Muscle of back (tissue), 11 donors: ENCODE measurements around the gene KRT12. TPM values are rescaled to one million over a fixed set of nuclear protein-coding genes. Genes with fewer than 3 reads are reported as not detected.
"Not testable (repeated sequence)": the region's sequence is repeated elsewhere in the genome, so short reads cannot be mapped to it uniquely, and the experiment has no call there.

Experiments
- DNase-seq, 3 donors: peaks; one replicate each; pipeline versions ENCODE4 v3.0.0 to v3.0.0-alpha.2; 2013
- polyA plus RNA-seq, 10 donors: library from polyadenylated mRNA; unstranded; fragments of 120-200 nt; gene quantifications; one replicate each; pipeline ENCODE4 v1.2.1, GENCODE V29; 2013; ENCODE audit not compliant: insufficient read length in 10 of 10

KRT12 gene
- polyA plus RNA-seq, 10 donors = 0.08 to 0.76 (median 0.27) TPM; not detected in 3

- no peak for DNase-seq
Measured at GRCh38 chr17:40884708-40885512, 17.9 kb upstream of the KRT12 start, which contains the start of gene KRT20. Gene KRT20, minus strand, starts transcription at chr17:40885242. Its CDS starts 57 bp downstream, at chr17:40885185.

GRCh38 chr17:40883626-40884334, 16.8 kb upstream of the KRT12 start:
- DNase-seq = no peak

GRCh38 chr17:40883031-40883430, 16.0 kb upstream of the KRT12 start:
- no peak for DNase-seq

- no peak for DNase-seq
Measured at GRCh38 chr17:40879026-40879425, 12.0 kb upstream of the KRT12 start.

- DNase-seq = no peak
Measured at GRCh38 chr17:40878044-40878443, 11.0 kb upstream of the KRT12 start.

- DNase-seq = no peak
Measured at GRCh38 chr17:40873801-40874200, 6.8 kb upstream of the KRT12 start.

- DNase-seq = no peak
Measured at GRCh38 chr17:40873255-40873654, 6.2 kb upstream of the KRT12 start.

- DNase-seq = no peak
Measured at GRCh38 chr17:40872416-40872815, 5.4 kb upstream of the KRT12 start.

GRCh38 chr17:40871316-40871715, 4.3 kb upstream of the KRT12 start:
- DNase-seq = no peak

GRCh38 chr17:40870136-40870535, 3.1 kb upstream of the KRT12 start:
- no peak for DNase-seq

- DNase-seq = peak in 2 of 3 donors; percentile 15 to 37
Measured at GRCh38 chr17:40864661-40865390, 2.2 kb downstream of the KRT12 start.

- no peak for DNase-seq
Measured at GRCh38 chr17:40862985-40863733, 3.9 kb downstream of the KRT12 start.

- DNase-seq = peak in 1 of 3 donors; percentile 4
Measured at GRCh38 chr17:40859536-40859935, 7.5 kb downstream of the KRT12 start.

- not testable (repeated sequence) for DNase-seq
Measured at GRCh38 chr17:40858667-40859066, 8.4 kb downstream of the KRT12 start.

GRCh38 chr17:40857535-40857934, 9.5 kb downstream of the KRT12 start:
- peak; percentile 62 to 80 (median 62) for DNase-seq

GRCh38 chr17:40854175-40854814, 12.7 kb downstream of the KRT12 start:
- peak in 1 of 3 donors; percentile 62 for DNase-seq

GRCh38 chr17:40852364-40852763, 14.7 kb downstream of the KRT12 start:
- DNase-seq = no peak

- DNase-seq = no peak
Measured at GRCh38 chr17:40850293-40850972, 16.6 kb downstream of the KRT12 start.

GRCh38 chr17:40849723-40850122, 17.3 kb downstream of the KRT12 start:
- DNase-seq = no peak

GRCh38 chr17:40848583-40849235, 18.3 kb downstream of the KRT12 start:
- no peak for DNase-seq
